Measurements from ENCODE around the gene NKAIN2. TPM values are rescaled to one million over a fixed set of nuclear protein-coding genes. Genes with fewer than 3 reads are reported as not detected.

The NKAIN2 gene
- total RNA-seq, 2 donors from 2014 or later: 0.31 to 2.3 TPM

- TF ChIP-seq, protein P1, sequence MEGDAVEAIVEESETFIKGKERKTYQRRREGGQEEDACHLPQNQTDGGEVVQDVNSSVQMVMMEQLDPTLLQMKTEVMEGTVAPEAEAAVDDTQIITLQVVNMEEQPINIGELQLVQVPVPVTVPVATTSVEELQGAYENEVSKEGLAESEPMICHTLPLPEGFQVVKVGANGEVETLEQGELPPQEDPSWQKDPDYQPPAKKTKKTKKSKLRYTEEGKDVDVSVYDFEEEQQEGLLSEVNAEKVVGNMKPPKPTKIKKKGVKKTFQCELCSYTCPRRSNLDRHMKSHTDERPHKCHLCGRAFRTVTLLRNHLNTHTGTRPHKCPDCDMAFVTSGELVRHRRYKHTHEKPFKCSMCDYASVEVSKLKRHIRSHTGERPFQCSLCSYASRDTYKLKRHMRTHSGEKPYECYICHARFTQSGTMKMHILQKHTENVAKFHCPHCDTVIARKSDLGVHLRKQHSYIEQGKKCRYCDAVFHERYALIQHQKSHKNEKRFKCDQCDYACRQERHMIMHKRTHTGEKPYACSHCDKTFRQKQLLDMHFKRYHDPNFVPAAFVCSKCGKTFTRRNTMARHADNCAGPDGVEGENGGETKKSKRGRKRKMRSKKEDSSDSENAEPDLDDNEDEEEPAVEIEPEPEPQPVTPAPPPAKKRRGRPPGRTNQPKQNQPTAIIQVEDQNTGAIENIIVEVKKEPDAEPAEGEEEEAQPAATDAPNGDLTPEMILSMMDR (IDR thresholded peaks at IDR 0.05): no peak
- DNase-seq (ENCODE audit: low spot score): no peak
- Histone ChIP-seq H3K9me3 (no peaks in the 10 kb centered on the region), H3K4me1 (no peaks in the 10 kb centered on the region), H3K36me3 (no peaks in the 10 kb centered on the region), H3K4me3 (no peak overlapping the region), H3K27me3 (no peaks in the 10 kb centered on the region), H3K27ac (no peak overlapping the region)
Observed at GRCh38 chr6:124493259-124493658, 689.6 kb downstream of the NKAIN2 start.

DNA sequence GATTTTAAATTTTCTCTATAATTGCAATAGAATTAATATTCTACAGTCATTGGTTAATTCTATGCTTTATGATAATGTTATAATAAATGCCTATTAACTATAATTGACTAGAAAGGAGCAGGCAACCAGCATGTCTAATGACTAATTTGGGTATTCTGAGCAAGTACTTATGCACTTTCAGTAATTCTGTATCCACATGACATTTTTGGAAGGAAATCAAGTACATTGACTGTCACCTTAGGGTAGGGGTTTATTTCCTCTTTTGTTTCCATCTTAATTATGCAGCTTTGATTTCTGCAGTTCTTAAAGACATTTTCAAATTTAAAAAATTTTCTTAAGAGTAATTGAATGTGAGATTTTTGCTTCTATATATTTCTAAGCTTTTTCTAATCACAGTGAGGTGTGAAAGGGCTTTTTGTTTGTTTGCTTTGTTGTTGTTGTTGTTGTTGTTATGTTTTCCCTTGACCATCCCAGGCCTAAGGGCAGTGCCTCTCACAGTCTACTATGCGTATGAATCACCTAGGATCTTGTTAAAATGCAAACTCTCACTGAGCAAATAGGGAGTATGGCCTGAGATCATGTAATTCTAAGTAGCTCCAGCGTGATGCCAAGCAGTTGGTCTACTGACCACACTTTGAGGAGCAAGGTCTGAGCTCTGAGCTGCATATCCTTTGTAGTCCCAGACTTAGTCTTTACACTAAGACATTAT, 691.4 kb downstream of the NKAIN2 start:
- H3K4me1 ChIP-seq: no peaks in the 10 kb centered on the region
- H3K36me3 ChIP-seq: no peaks in the 10 kb centered on the region
- H3K27ac ChIP-seq: no peak overlapping the region
- H3K9me3 ChIP-seq: no peaks in the 10 kb centered on the region
- no peak for DNase-seq (ENCODE audit: low spot score)
- no peaks in the 10 kb centered on the region for H3K27me3 ChIP-seq
- H3K4me3 ChIP-seq: no peak overlapping the region
- TF ChIP-seq, protein P1 (IDR thresholded peaks at IDR 0.05): no peak

DNA sequence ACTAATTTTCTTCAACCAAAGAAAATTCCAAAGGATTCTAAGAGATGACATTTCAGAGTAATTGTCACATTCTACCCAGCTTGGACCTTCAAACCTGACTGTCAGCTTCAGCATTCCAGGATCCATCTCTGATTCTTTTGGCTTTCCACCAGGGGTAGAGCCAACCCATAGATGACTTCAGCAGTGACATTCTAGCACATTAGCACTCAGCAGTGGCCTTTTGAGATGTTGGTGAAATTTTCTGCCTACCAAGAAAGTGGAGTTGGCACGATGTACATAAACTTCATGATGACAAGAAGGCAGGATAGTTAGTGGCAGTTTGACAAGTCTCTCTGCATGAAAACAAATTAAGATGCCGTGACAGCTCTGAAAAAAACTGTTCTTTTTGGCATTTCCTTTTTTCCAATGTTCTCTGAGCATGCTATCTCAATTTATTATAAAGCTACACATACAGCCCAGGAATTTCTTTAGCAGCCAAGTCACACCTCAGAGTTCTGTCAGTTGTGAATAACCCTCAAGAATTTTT, 692.1 kb downstream of the NKAIN2 start:
- Histone ChIP-seq H3K27ac (no peak overlapping the region), H3K4me1 (no peaks in the 10 kb centered on the region), H3K9me3 (no peaks in the 10 kb centered on the region), H3K4me3 (no peak overlapping the region), H3K27me3 (no peaks in the 10 kb centered on the region), H3K36me3 (no peaks in the 10 kb centered on the region)
- TF ChIP-seq, protein P1 (IDR thresholded peaks at IDR 0.05): no peak
- DNase-seq (ENCODE audit: low spot score): no peak

DNA sequence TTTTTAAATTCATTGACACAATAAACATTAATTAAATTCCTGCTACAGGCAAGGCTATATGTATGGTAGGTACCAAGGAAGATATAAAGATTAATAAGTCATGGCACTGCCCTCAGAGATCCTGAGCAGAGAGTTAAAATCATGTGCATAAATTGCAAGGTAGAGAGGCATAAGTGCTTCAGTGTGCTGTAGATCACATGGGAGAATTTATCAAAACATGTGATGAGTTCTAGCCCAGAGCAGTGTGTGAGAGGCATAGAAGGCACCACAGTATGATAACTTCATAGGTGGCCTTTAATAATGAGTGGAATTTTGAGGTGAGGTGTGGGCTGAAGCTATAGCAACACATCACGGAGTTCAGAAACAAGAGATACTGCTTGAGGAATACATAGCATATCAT, 692.7 kb downstream of the NKAIN2 start:
- Histone ChIP-seq H3K36me3 (no peaks in the 10 kb centered on the region), H3K27ac (no peak overlapping the region), H3K9me3 (no peaks in the 10 kb centered on the region), H3K4me3 (no peak overlapping the region), H3K27me3 (no peaks in the 10 kb centered on the region), H3K4me1 (no peaks in the 10 kb centered on the region)
- DNase-seq (ENCODE audit: low spot score): no peak
- TF ChIP-seq, protein P1 (IDR thresholded peaks at IDR 0.05): no peak

DNA sequence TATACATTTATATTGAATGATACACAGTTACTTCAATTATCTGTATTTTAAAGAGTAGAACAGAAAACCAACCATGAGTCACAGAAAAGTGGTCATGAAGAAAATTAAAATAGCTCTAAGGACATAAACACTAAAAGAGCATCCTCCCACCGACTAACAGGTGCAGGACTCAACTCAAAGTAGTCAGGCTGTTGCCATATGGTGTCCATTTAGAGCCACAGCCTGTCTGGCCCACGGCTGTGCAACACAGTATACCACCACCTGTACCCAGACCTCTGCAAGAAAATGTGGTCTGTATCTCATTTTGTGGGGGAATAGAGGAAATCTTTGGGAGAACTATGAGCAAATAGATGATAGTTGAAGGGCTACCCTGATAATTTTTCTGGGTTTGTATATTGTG, 708.8 kb downstream of the NKAIN2 start:
- H3K27ac ChIP-seq: no peak overlapping the region
- TF ChIP-seq, protein P1 (IDR thresholded peaks at IDR 0.05): no peak
- H3K4me1 ChIP-seq: no peaks in the 10 kb centered on the region
- DNase-seq (ENCODE audit: low spot score): no peak
- H3K36me3 ChIP-seq: no peaks in the 10 kb centered on the region
- no peaks in the 10 kb centered on the region for H3K27me3 ChIP-seq
- no peaks in the 10 kb centered on the region for H3K9me3 ChIP-seq
- H3K4me3 ChIP-seq: no peak overlapping the region

- Histone ChIP-seq H3K4me1 (no peaks in the 10 kb centered on the region), H3K9me3 (no peaks in the 10 kb centered on the region), H3K27me3 (no peaks in the 10 kb centered on the region), H3K4me3 (no peak overlapping the region), H3K27ac (no peak overlapping the region), H3K36me3 (no peaks in the 10 kb centered on the region)
- TF ChIP-seq, protein P1 (IDR thresholded peaks at IDR 0.05): no peak
- DNase-seq (ENCODE audit: low spot score): no peak
Observed at GRCh38 chr6:124517339-124517738, 713.7 kb downstream of the NKAIN2 start.
